GM18517 (cell line): Measurements from ENCODE around the gene ZBTB45.
"Not testable (repeated sequence)": the region's sequence is repeated elsewhere in the genome, so short reads cannot be mapped to it uniquely, and the experiment has no call there.

Experiments
- ATAC-seq: cut with Tn5 transposase; IDR thresholded peaks from one replicate; pipeline ENCODE4 v1.9.1; 2021; ENCODE audit warnings: mild to moderate bottlenecking, moderate library complexity; ENCODE audit not compliant: unreplicated experiment

Gene ZBTB45

DNA sequence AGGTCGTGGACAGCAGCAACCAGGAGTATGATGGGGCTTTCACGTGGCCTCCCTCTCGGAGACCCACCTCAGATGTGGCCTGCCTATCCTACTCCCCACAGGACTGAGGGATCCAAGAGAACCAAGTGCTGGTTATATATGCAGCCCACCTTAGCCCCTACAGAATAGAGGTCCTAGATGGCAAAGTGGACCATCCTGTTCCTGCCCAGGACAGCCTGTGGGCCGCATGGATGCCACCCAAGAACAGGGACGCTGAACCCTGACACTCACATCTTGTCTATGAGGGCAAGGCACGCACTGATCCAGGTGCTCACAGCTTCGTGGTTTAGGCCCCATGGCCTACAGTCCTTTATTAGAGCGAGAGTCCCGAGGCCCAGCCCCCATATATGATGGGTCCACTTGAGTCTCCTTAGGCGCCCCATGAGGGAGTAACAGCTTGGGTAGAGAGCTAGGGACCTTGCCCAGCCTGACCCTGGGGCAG, 6.4 kb downstream of the ZBTB45 start:
- no peak for ATAC-seq

DNA sequence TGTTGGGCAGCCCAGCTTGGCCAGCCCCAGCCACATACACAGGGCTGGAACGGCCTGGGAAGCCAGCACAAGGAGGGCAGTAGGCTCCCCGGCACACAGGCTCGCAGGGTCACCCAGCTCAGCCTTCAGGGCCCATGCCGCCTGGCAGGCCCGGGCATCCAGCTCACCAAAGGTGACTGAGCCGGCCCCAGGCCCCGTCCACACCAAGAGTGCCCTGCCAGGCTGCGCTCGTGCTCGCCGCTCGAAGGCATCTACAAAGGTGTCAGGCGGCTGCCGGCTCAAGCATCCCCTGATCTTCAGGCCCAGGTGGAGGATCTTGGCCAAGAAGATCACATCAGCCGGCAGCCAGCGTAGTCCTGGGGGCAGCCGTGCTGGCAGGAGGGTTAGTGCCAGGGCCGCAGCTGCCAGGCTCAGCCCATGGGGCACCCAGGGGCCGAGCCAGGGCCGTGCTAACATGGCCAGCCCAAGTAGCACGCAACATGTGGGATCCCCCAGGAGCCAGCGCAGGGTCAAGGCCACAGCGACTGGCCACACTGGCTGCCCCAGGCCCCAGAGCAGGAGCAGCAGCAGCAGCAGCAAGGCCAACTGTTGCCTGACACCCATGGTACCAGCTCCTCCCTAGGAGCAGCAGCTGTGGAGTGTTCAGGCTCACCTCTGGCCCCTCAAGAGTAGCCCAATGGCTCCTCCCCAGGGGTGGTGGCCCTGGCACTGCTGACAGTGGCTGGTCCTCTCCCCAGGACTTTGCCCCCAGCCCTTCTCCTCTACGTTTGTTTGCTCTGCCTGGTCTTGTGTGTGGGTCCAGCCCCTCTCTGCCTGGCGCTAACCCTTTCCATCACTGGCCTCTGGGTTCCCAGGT, 8.0 kb downstream of the ZBTB45 start, which contains the start of gene SLC27A5:
Gene SLC27A5, minus strand, starts transcription at position 640 of the 856 bp plus-strand sequence. Its CDS starts 37 bp downstream, at position 603.
- ATAC-seq: no peak

DNA sequence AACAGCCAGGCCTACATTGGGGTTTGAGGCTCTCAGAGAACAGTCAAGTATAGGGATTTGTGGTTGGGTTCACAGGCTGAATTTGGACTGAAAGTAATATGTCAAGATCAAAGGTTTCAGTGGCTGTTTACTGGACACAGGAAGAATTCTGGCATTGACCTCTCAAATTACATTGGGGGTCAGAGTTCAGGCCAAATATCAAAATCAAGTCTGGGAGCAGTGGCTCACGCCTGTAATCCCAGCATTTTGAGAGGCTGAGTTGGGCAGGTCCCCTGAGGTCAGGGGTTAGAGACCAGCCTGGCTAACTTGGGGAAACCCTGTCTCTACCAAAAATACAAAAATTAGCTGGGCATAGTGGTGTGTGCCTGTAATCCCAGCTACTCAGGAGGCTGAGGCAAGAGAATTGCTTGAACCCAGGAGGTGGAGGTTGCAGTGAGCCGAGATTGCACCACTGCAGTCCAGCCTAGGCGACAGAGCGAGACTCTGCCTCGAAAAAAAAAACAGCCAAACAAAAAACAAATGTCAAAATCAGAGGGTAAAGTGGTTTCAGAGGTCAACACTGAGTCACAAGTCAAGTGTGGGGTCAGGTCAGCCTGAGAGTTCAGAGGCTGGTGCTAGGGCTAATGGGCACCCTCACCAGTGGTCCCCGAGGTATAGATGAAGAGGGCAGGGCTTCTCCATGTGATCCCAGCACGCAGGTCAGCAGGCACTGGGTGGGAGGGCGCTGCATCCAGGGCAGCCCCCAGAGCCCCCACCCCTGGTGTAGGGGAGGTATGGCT, 9.3 kb downstream of the ZBTB45 start:
- no peak for ATAC-seq

DNA sequence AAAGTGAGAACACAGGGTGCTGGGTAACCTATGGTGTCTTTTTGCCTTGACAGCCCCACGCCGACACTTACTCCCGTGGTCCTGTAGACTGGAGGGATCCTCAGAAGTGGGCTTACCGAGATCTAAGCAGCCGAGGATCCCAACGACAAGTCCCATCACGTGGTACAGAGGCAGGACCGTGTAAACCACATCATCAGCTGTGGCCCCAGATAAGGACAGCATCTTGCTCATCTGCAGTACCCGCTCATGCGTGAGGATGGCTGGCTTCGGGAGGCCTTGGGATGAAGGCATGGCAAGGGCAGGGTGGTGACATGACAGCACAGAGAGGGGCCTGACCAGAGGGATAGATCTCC, 9.9 kb downstream of the ZBTB45 start:
- no peak for ATAC-seq

DNA sequence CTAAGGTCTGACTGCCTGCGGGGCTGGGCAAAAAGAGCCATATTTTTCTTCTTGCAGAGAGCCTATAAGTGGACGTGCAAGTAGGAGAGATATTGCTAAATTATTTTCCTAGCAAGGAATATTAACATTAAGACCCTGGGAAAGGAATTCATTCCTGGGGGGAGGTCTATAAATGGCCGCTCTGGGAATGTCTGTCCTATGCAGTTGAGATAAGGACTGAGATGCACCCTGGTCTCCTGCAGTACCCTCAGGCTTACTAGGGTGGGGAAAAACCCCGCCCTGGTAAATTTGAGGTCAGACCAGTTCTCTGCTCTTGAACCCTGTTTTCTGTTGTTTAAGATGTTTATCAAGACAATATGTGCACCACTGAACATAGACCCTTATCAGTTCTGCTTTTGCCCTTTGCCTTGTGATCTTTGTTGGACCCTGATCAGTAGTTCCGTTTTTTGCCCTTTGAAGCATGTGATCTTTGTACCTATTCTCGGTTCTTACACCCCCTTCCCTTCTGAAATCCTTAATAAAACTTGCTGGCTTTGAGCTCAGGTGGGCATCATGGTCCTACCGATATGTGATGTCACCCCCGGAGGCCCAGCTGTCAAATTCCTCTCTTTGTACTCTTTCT, 11.9 kb downstream of the ZBTB45 start:
- ATAC-seq: not testable (repeated sequence)

DNA sequence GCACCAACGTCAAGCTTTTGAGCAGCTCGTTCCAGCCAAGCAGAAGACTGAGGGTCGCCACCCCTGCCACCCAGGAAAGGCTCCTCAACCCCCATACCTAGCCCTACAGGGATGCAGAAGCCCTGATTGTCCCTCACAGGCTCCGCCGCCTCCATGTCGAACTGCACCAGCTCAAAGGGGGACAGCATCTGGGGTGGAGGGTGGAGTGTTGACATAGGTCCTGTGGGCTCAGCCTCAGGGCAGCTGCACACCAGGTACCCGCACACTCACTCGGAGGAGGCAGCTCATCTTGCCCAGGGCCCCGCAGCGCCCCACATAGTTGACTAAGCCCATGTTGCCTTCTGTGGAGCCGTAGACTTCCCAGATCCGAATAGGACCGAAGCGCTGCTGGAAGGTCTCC, 19.4 kb downstream of the ZBTB45 start:
- no peak for ATAC-seq

DNA sequence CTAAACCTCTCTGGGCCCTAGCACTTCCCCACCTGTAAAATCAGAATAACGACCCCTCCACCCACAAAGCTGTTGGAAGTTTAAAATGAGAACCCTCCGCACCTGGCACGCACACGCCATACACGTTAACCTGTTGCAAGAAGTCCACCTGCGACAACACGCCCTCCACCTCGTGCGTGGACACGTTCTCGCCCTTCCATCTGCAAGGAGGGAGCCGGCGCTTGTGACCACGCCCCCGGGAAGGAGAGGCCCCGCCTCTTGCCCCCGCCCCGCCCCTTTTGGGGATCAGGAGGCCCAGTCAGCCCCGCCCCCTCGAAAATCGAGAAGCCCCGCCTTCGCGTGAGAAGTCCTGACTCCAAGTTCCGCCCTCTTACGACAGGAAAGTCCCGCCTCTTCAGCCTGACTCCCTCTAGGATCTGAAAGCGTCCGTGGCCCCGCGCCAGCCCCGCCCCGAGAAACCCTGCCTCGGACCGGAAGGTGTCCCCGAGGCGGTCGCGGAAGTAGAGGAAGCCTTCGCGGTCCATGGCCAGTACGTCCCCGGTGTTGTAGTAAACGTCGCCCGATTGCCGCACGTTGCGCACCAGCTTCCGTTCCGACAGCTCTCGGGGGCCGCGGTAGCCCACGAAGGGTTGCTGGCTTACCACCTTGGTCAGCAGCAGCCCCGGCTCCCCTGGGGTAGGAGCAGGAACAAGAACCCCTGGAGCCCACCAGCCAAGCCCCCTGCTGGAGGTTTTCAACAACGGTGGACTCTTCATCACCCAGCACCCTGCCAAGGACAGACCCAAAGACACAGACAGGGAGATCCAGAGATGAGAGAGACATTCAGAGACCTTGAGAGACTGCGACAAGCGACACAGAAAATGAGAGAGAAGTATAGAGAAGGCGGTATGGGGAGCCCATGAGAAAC, 20.3 kb downstream of the ZBTB45 start:
- ATAC-seq: peak; percentile 85

DNA sequence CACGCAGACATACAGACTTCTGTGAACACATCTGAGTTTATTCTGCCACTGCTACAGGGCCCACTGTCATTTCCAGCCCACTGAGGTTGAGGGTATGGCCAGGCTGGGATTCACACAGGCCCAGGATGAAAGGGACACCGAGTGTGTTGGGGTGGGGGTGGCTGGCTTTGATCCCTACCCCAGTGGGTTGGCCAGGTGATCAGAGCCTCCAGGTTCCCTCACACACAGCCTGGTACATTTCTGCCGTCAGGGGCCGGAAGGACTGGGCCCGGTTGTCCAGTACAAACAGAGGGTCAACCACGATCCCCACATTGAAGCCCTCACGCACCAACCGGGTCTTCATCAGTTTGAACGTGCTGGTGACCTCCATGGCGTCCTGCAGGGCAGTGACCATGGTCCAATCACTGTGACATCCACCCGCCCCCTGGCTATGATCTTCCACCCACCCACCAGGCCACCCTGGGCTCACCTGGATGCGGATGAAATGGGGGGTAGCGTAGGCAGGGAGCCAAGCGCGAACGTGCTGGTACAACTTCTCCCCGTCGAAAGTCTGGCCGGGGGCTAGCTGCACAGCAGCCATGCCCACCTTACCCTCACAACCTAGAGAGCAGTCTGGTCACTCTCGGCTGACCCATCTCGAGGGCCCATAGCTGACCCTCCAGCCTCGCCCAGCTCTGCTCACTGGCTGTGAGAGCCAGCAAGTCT, 21.1 kb downstream of the ZBTB45 start:
- no peak for ATAC-seq

DNA sequence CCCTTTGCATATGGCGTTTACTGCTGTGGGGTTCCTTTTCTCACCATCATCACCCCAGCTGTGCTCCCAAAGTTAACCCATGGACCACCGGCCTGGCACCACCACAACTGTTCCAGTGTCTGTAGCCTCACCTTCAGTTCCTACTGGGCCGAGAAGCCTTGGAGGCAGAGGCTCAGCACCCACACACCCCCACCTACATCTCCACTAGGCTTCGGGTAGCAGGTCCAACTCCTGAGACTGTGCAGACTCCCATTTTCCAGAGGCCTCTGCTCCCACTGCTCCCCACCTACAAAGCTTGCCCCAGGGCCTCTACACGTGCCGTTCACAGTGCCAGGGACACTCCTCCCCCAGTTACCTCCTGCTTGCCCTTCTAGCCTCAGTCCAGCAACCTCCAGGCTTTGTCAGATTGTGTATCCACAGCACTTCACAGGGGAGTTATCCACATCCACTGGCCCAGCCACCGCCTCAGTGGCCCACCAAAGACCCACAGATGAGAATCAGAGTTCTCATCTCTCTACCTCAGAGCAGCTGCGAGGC, 21.9 kb downstream of the ZBTB45 start:
- no peak for ATAC-seq

DNA sequence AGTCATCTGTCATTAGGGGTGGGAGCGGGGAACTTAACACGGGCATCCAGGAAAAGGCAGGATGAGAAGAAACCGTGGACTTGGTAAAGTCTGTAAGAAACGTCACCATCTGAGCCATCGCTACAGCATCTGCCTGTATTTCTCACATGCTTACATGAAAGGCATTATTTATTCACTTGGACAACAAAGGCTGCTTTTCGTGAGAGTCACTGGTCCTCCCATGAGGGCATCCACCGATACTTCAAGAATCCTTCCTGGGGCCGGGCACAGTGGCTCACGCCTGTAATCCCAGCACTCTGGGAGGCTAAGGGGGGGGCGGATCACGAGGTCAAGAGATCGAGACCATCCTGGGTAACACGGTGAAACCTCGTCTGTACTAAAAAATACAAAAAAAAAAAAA, 27.3 kb downstream of the ZBTB45 start:
- ATAC-seq: no peak

DNA sequence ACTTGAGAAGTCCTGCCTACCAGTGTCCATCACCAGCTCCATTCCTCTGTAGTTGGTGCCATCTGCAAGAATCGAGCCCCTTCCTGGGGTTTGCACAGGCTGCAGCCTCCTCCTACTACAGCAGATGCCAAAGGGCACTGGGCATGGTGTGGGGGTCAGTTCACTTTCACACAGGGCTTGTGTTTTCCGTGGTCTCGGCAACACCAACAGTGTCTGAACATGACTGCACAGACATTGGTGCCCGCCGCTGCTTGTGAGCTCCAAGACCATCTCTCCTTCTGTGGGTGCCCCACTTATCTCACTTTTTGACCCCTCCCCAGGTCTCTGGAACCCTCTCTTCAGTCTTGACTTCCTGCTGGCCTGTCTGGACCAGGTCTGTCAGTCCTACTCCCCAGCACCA, 28.2 kb downstream of the ZBTB45 start:
- ATAC-seq: no peak

DNA sequence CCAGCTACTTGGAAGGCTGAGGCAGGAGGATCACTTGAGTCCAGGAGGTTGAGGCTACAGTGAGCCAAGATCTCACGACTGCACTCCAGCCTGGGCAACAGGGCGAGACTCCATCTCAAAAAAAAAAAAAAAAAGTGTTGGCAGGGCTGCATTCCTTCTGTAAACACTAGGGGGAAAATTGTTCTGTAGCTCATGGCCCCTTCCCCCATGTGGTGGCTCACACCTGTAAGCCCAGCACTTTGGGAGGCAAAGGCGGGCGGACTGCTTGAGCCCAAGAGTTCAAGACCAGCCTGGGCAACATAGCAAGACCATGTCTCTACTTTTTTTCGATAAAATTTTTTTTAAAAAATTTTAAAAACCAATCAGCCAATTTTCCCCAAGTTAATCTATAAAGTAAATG, 35.3 kb downstream of the ZBTB45 start:
- not testable (repeated sequence) for ATAC-seq

DNA sequence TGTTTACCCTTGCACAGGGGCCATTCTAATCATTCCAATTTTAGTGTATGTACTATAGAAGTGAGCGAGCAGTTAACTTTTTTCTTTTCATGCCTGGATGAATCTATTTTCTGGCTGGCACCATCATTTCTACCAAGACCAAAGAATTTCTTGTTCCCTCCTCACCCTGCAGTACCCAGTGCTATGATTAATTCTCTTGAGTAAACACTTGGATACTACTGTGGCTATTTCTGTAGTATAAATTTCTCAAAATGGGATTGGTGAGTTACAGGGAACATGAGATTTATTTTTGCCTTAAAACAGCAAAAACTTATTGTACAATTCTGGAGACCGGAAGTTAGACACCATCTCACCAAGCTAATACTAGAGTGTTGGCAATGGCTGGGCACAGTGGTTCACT, 35.8 kb downstream of the ZBTB45 start:
- no peak for ATAC-seq

DNA sequence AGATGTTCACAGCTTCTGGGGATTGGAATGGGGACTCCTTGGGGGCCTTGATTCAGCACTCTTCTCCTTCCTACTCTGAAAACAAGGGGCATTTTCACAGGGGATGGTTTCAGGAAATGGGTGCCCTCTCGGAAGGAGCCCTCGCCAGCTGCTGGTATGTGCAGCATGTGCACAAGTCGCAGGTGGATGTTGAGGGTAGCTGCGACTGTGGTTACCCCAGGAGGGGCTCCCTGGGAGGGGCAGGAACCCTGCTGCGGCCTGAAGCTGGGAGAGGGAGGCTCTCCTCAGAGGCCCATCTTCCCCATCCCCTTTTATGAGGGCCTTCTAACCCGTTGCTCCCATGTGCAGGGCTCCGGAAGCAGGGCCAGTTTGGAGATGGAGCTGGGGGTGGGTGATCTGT, 37.2 kb downstream of the ZBTB45 start:
- ATAC-seq: no peak

DNA sequence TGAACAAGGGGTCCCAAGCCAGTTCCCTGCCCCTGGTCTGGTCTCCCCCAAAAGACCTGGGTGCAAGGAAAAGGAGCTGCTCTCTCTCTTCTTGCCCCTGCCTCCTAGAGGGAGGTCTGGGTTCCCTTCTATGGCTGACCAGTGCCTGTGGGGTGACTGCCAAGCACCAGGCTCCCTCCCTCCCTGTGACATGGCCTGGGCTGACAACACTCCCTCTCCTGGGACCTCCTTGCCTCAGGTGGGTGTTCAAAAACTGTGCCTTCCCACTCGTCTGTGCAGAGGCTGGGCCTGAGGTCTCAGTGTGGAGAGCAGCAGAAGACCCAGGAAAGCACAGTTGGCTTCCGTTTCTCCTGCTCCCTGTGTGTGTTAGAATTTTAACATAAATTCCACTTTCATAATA, 38.8 kb downstream of the ZBTB45 start:
- ATAC-seq: no peak

DNA sequence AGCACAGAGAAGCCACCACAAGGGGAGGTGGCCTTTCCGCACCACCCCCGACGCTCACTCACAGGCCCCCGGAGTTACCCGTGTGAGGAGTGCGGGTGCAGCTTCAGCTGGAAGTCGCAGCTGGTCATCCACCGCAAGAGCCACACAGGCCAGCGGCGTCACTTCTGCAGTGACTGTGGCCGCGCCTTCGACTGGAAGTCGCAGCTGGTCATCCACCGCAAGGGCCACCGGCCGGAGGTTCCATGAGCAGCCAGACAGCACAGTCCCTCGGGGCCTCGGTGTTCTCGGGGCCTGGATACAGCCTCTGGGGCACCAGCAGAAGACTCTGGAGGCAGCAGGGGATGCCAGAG, 39.2 kb downstream of the ZBTB45 start:
- ATAC-seq: no peak

DNA sequence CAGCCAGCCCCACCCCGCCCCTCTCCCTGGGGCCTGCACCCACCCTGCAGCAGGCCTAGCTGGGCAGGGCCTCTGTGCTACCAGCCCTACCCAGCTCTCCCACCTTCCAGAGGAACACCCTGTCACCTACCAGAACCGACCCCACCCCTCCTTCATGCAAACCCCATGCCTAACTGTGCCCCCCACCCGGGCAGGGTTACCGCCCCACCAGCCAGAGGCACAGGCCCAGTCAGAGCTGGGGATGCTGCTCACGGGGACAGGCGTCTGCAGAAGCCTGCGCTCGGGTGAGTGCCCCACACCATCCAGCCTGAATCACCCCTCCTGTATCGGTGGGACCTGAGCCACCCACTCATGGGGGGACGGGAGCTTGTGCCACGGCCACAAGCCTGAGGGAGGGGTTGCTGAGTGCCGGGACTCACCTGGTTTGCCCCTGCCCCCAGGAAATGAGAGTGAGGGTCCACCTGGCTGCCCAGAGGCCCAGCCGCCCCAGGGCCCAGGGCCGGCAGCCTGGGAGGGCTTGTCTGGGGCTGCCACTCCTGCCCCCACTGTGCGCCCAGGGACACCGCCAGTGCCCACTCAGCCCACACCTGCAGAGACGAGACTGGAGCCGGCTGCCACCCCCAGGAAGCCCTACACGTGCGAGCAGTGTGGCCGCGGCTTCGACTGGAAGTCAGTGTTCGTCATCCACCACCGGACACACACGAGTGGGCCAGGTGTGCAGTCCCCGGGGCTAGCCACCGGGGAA, 39.7 kb downstream of the ZBTB45 start:
- ATAC-seq: no peak

DNA sequence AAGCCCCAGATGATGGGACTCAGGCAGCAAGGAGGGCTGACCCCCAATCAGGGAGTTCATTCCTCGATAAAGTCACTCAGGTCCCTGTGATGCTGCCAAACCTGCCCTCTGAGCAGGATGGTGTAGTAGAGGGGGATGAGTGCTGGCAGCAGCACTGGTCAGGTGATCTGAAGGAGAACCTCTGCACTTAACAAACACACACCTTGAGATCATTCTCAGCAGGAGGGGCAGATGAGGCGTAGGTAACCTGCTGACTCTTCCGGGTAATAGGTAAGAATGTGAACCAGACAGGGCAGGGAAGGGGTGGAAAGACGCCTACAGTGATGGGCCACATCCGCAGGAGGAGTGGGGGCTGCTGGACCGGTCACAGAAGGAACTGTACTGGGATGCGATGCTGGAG, 40.3 kb downstream of the ZBTB45 start:
- ATAC-seq: no peak

DNA sequence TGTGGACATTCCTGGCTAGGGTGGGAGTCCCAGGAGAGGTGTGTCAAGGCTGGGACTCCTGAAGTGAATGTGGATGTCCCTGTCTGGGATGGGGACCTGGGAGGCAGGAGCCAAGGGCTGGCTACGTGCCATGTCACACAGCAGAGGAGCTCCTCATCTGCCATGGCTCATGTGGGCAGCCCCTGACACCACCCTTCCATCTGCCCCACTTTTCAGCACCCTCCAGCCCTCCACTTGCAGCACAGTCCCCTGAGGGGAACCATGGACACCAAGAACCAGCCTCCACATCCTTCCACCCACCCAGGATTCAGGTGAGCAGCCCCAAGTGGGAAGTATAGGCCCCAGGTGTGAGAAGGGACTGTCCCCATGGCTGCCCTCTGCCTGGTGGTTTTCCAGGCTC, 41.7 kb downstream of the ZBTB45 start:
- no peak for ATAC-seq
